HL-60 (cell line): ENCODE results near the gene DUS4L.

ENCODE experiments used
- DNase-seq, 2 experiments: peaks; one replicate each; pipeline ENCODE4 v3.0.0-alpha.2; 2010 to 2020; ENCODE audit warnings: low read depth in 1 of 2, low spot score in 1 of 2
- H3K27ac ChIP-seq: fragments of 250-450 bp; sonication (Bioruptor Pico); replicated peaks from 2 replicates; pipeline ENCODE4 v1.5.1; 2020; ENCODE audit warnings: mild to moderate bottlenecking, moderate library complexity
- H3K27me3 ChIP-seq: fragments of 250-450 bp; sonication (Bioruptor Pico); 2 replicates; pipeline ENCODE4 v1.5.1; 2021; ENCODE audit warnings: mild to moderate bottlenecking, moderate library complexity; ENCODE audit not compliant: insufficient read depth, poor library complexity, severe bottlenecking
- H3K4me3 ChIP-seq: replicated peaks from 2 replicates; pipeline ENCODE4 v1.5.1; 2011; ENCODE audit warnings: mild to moderate bottlenecking, control low read depth, low read length; ENCODE audit not compliant: insufficient read depth
- GABPA ChIP-seq: IDR thresholded peaks from 2 replicates; pipeline ENCODE4 v1.6.1; 2012; ENCODE audit warnings: low read depth
- POLR2AphosphoS5 ChIP-seq: IDR thresholded peaks from 2 replicates; pipeline ENCODE4 v1.6.1; 2012; ENCODE audit warnings: low read depth
- SPI1 ChIP-seq: IDR thresholded peaks from 2 replicates; pipeline ENCODE4 v1.6.1; 2012; ENCODE audit warnings: low read depth, mild to moderate bottlenecking, borderline replicate concordance
- TF ChIP-seq, protein P1 (sequence below): IDR thresholded peaks from one replicate; pipeline ENCODE4 v1.5.1; 2011; ENCODE audit warnings: low read length, control low read depth, inconsistent platforms; ENCODE audit not compliant: insufficient read depth
- TF ChIP-seq, protein P2 (sequence below): IDR thresholded peaks from 2 replicates; pipeline ENCODE4 v1.6.1; 2012; ENCODE audit warnings: low read depth; ENCODE audit not compliant: insufficient replicate concordance

The DUS4L gene

DNA sequence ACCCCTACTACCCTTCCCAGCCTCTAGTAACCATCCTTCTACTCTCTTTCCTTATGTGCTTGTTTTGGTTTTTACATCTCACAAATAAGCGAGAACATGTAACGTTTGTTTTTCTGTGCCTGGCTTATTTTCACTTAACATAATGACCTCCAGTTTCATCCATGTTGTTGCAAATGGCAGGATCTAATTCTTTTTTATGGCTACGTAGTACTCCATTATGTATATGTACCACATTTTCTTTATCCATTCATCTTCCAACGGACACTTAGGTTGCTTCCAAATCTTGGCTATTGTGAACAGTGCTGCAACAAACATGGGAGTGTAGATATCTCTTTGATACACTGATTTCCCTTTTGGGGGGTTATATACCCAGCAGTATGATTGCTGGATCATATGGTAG lies 63.2 kb downstream of the DUS4L start:
- no peak overlapping the region for H3K27ac ChIP-seq
- no peaks in the 10 kb centered on the region for H3K27me3 ChIP-seq
- H3K4me3 ChIP-seq, result no peak overlapping the region
- no peak for DNase-seq
- TF ChIP-seq, protein P1, sequence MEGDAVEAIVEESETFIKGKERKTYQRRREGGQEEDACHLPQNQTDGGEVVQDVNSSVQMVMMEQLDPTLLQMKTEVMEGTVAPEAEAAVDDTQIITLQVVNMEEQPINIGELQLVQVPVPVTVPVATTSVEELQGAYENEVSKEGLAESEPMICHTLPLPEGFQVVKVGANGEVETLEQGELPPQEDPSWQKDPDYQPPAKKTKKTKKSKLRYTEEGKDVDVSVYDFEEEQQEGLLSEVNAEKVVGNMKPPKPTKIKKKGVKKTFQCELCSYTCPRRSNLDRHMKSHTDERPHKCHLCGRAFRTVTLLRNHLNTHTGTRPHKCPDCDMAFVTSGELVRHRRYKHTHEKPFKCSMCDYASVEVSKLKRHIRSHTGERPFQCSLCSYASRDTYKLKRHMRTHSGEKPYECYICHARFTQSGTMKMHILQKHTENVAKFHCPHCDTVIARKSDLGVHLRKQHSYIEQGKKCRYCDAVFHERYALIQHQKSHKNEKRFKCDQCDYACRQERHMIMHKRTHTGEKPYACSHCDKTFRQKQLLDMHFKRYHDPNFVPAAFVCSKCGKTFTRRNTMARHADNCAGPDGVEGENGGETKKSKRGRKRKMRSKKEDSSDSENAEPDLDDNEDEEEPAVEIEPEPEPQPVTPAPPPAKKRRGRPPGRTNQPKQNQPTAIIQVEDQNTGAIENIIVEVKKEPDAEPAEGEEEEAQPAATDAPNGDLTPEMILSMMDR, result no peak
- TF ChIP-seq, protein P2, sequence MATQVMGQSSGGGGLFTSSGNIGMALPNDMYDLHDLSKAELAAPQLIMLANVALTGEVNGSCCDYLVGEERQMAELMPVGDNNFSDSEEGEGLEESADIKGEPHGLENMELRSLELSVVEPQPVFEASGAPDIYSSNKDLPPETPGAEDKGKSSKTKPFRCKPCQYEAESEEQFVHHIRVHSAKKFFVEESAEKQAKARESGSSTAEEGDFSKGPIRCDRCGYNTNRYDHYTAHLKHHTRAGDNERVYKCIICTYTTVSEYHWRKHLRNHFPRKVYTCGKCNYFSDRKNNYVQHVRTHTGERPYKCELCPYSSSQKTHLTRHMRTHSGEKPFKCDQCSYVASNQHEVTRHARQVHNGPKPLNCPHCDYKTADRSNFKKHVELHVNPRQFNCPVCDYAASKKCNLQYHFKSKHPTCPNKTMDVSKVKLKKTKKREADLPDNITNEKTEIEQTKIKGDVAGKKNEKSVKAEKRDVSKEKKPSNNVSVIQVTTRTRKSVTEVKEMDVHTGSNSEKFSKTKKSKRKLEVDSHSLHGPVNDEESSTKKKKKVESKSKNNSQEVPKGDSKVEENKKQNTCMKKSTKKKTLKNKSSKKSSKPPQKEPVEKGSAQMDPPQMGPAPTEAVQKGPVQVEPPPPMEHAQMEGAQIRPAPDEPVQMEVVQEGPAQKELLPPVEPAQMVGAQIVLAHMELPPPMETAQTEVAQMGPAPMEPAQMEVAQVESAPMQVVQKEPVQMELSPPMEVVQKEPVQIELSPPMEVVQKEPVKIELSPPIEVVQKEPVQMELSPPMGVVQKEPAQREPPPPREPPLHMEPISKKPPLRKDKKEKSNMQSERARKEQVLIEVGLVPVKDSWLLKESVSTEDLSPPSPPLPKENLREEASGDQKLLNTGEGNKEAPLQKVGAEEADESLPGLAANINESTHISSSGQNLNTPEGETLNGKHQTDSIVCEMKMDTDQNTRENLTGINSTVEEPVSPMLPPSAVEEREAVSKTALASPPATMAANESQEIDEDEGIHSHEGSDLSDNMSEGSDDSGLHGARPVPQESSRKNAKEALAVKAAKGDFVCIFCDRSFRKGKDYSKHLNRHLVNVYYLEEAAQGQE, result no peak
- TF ChIP-seq SPI1 (no peak), POLR2AphosphoS5 (no peak), GABPA (no peak)
